Erythroblast (primary cell): Measurements from ENCODE around the gene GHRH.

ENCODE experiments used
- GATA1 ChIP-seq: IDR thresholded peaks from 2 replicates; pipeline ENCODE4 v1.6.1; 2011; ENCODE audit warnings: low read depth, mild to moderate bottlenecking, control low read depth, low read length, moderate library complexity
- POLR2A ChIP-seq: IDR thresholded peaks from 2 replicates; pipeline ENCODE4 v1.6.1; 2011; ENCODE audit warnings: mild to moderate bottlenecking, low read length

GRCh38 chr20:37246736-37247135, 14.9 kb downstream of the GHRH start:
- TF ChIP-seq POLR2A (no peak), GATA1 (no peak)
